ENCODE measurements around the gene THSD7B. TPM values are rescaled to one million over a fixed set of nuclear protein-coding genes. Genes with fewer than 3 reads are reported as not detected.

The THSD7B gene
- total RNA-seq, 1 experiment from 2014 or later = under 0.01 TPM

DNA sequence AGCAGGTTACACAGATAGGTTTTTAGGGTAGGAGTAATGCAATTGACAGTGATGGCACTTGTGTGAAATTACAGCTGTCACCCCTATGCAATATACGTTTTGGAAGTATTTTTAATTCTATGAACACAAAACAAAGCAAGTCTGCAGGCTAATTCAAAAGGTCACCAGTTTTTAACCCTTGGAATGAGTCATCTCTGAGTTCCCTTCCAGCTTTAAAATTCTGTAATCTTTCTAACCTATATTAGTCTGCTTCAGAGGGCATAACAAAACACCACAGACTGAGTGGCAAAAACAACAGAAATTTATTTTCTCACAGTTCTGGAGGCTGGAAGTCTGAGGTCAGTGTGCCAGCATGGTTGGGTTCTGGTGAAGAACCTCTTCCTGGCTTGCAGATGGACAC lies 602.0 kb downstream of the THSD7B start:
- Histone ChIP-seq H3K36me3 (ENCODE audit: low read depth, low read length) (no peaks in the 10 kb centered on the region), H3K4me3 (ENCODE audit: low read length) (no peak overlapping the region), H2AFZ (ENCODE audit: low read length) (no peak overlapping the region), H3K9me3 (ENCODE audit: low read length) (no peaks in the 10 kb centered on the region), H3K9me2 (replicated peaks; ENCODE audit: low read length) (no peaks in the 10 kb centered on the region), H3K4me1 (ENCODE audit: insufficient read depth, low read length) (no peaks in the 10 kb centered on the region), H3K4me2 (ENCODE audit: low read length) (no peak overlapping the region), H3K27me3 (ENCODE audit: low read length) (peaks cover 3% of the 10 kb centered on the region; the same call in 1 of the 2 replicates), H3K27ac (ENCODE audit: low read length) (no peak overlapping the region), H3K79me2 (ENCODE audit: low read length) (no peaks in the 10 kb centered on the region), H3K9ac (ENCODE audit: low read length) (no peak overlapping the region), H4K20me1 (ENCODE audit: low read length) (no peaks in the 10 kb centered on the region), H3F3A (ENCODE audit: low read length, unreplicated experiment) (no peaks in the 10 kb centered on the region)
- ATAC-seq (no peak), DNase-seq (peak; percentile 18)
- TF ChIP-seq EZH2phosphoT487 (IDR thresholded peaks at IDR 0.05; ENCODE audit: borderline replicate concordance, low read length) = no peak
- TF ChIP-seq, protein P1, sequence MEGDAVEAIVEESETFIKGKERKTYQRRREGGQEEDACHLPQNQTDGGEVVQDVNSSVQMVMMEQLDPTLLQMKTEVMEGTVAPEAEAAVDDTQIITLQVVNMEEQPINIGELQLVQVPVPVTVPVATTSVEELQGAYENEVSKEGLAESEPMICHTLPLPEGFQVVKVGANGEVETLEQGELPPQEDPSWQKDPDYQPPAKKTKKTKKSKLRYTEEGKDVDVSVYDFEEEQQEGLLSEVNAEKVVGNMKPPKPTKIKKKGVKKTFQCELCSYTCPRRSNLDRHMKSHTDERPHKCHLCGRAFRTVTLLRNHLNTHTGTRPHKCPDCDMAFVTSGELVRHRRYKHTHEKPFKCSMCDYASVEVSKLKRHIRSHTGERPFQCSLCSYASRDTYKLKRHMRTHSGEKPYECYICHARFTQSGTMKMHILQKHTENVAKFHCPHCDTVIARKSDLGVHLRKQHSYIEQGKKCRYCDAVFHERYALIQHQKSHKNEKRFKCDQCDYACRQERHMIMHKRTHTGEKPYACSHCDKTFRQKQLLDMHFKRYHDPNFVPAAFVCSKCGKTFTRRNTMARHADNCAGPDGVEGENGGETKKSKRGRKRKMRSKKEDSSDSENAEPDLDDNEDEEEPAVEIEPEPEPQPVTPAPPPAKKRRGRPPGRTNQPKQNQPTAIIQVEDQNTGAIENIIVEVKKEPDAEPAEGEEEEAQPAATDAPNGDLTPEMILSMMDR (conservative IDR thresholded peaks at IDR 0.05; ENCODE audit: low read depth, low read length) = no peak
- TF ChIP-seq EZH2 (IDR thresholded peaks at IDR 0.05; ENCODE audit: low read length, unreplicated experiment) = no peak
- no TSS peak for BruUV-seq (replicated peaks)
- intact Hi-C loops (cut with micrococcal nuclease) = no loop called here
- ChIA-PET CTCF (no interaction called here), POLR2A (ENCODE audit: unreplicated experiment) (no interaction called here)

DNA sequence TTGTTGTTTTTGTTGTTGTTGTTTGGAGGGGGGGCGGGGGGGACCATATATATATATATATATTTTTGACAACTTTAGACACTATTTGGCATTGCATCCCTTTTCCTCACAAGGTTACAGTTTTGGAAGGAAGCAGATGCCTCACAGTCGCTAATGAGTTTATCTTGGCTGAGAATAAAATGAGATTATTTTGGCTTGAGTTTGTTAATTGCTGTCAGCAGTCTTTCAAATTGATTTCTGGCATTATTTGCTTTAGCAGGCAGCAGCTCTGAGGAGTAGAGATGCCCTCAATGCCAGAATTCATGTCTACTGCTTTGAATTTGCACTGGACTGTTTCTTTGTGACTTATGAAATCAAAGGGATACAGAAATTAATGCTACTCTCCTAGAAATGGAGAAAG lies 603.8 kb downstream of the THSD7B start:
- Histone ChIP-seq H3K9ac (ENCODE audit: low read length) (no peak overlapping the region), H3K4me3 (ENCODE audit: low read length) (no peak overlapping the region), H3K9me2 (replicated peaks; ENCODE audit: low read length) (no peaks in the 10 kb centered on the region), H3K9me3 (ENCODE audit: low read length) (no peaks in the 10 kb centered on the region), H3F3A (ENCODE audit: low read length, unreplicated experiment) (no peaks in the 10 kb centered on the region), H2AFZ (ENCODE audit: low read length) (no peak overlapping the region), H4K20me1 (ENCODE audit: low read length) (no peaks in the 10 kb centered on the region), H3K36me3 (ENCODE audit: low read depth, low read length) (no peaks in the 10 kb centered on the region), H3K27ac (ENCODE audit: low read length) (no peak overlapping the region), H3K4me1 (ENCODE audit: insufficient read depth, low read length) (no peaks in the 10 kb centered on the region), H3K79me2 (ENCODE audit: low read length) (no peaks in the 10 kb centered on the region), H3K27me3 (ENCODE audit: low read length) (peaks cover 3% of the 10 kb centered on the region; the same call in 1 of the 2 replicates), H3K4me2 (ENCODE audit: low read length) (no peak overlapping the region)
- POLR2A ChIA-PET (ENCODE audit: unreplicated experiment) = no interaction called here
- DNase-seq (no peak), ATAC-seq (no peak)
- intact Hi-C loops (cut with micrococcal nuclease) = no loop called here
- BruUV-seq (replicated peaks) = no TSS peak
- TF ChIP-seq EZH2phosphoT487 (IDR thresholded peaks at IDR 0.05; ENCODE audit: borderline replicate concordance, low read length) (no peak), EZH2 (IDR thresholded peaks at IDR 0.05; ENCODE audit: low read length, unreplicated experiment) (no peak)
- TF ChIP-seq, protein P1 (conservative IDR thresholded peaks at IDR 0.05; ENCODE audit: low read depth, low read length) = no peak
- CTCF ChIA-PET = no interaction called here

DNA sequence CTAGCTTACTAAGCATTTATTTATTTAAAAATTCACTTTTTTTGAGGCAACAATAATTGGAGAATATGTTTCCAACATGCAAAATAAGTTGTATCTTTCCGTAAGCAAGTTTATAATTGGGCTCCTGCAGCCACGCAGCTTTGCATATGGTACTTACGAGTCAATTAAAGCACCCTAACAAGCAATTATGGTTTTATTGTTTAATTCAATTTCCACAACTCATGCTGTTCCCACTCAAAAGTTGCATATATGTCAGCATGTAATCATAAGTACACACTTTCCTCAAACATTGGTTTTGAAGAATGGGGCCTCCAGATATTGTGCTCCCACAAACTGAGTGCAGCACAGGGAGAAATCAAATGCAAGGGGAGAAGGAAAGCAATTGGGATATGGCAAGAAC lies 613.8 kb downstream of the THSD7B start:
- CTCF ChIA-PET = no interaction called here
- no TSS peak for BruUV-seq (replicated peaks)
- H3K4me3 ChIP-seq (ENCODE audit: low read length) = no peak overlapping the region
- DNase-seq = no peak
- H3K4me2 ChIP-seq (ENCODE audit: low read length) = no peak overlapping the region
- no peaks in the 10 kb centered on the region for H3K79me2 ChIP-seq (ENCODE audit: low read length)
- intact Hi-C loops (cut with micrococcal nuclease) = no loop called here
- H3K9me2 ChIP-seq (replicated peaks; ENCODE audit: low read length) = no peaks in the 10 kb centered on the region
- no peak overlapping the region for H3K9ac ChIP-seq (ENCODE audit: low read length)
- TF ChIP-seq, protein P1 (conservative IDR thresholded peaks at IDR 0.05; ENCODE audit: low read depth, low read length) = no peak
- TF ChIP-seq EZH2 (IDR thresholded peaks at IDR 0.05; ENCODE audit: low read length, unreplicated experiment) = no peak
- no peaks in the 10 kb centered on the region for H3F3A ChIP-seq (ENCODE audit: low read length, unreplicated experiment)
- peaks cover 49% of the 10 kb centered on the region for H3K27me3 ChIP-seq (ENCODE audit: low read length)
- POLR2A ChIA-PET (ENCODE audit: unreplicated experiment) = interaction anchor here (0.6 kb wide), 1 partner anchor 375 kb away, joined by 3 read pairs; no protein-coding TSS in a partner anchor
- H3K4me1 ChIP-seq (ENCODE audit: insufficient read depth, low read length) = no peaks in the 10 kb centered on the region
- H4K20me1 ChIP-seq (ENCODE audit: low read length) = no peaks in the 10 kb centered on the region
- H2AFZ ChIP-seq (ENCODE audit: low read length) = no peak overlapping the region
- no peak for ATAC-seq
- H3K27ac ChIP-seq (ENCODE audit: low read length) = no peak overlapping the region
- H3K36me3 ChIP-seq (ENCODE audit: low read depth, low read length) = no peaks in the 10 kb centered on the region
- H3K9me3 ChIP-seq (ENCODE audit: low read length) = no peaks in the 10 kb centered on the region

Data from PC-3 (cell line).